Midbrain (tissue), 1 donor: Measurements from ENCODE around the gene KIAA0232.
"Not testable (repeated sequence)": the region's sequence is repeated elsewhere in the genome, so short reads cannot be mapped to it uniquely, and the experiment has no call there.

ENCODE experiments used
- DNase-seq: peaks from one replicate; lab custom pipeline; 2025; lab: John Stamatoyannopoulos, UW

KIAA0232 gene

DNA sequence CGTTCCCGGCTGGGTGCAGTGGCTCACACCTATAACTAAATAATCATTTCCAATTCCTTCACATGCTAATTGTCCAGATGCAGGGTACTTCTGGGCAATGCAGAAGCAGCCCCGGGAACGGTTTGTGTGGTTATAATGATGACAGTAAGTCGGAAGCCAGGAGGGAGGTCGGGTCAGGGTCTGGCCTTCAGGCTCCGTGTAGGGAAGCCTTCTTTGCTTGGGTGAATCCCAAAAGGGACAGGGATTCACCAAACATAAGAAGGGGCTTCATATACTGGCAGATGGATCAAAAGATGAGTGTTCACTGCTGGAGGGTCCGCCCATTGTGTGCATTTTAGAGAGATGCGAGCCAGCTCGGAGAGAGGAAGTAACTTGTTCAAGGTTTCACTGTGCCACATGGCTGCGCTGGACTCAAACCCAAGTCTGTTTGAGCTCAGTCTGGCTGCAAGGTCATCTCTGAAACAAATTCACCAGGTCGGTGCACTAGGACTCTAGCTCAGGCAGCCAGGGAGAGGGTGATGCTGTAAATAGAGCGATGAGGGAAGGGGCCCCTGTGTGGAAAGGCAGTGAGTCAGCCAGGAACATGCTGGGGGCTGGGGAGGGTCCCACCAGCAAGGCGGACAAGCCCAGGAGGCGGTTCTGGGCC is 4.8 kb upstream of the KIAA0232 start:
- no peak for DNase-seq

DNA sequence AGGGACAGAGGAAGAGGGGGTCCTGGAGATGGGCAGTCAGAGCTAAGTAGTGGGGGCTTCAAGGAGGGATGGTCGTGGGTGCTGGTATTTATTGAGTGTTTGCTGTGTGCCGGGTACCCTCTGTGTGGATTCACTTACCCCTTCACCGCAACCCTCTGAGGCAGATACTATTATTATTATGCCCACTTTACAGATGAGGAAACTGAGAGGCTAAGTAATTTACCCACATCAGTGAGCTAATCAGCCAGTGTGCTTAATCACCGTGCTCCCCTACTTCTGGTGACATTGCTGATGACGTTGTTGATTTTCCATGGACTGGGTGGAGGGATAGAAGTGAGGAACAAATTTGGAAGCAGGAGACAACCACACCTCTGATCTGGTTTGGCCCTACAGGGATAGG is 4.1 kb upstream of the KIAA0232 start:
- DNase-seq = no peak

DNA sequence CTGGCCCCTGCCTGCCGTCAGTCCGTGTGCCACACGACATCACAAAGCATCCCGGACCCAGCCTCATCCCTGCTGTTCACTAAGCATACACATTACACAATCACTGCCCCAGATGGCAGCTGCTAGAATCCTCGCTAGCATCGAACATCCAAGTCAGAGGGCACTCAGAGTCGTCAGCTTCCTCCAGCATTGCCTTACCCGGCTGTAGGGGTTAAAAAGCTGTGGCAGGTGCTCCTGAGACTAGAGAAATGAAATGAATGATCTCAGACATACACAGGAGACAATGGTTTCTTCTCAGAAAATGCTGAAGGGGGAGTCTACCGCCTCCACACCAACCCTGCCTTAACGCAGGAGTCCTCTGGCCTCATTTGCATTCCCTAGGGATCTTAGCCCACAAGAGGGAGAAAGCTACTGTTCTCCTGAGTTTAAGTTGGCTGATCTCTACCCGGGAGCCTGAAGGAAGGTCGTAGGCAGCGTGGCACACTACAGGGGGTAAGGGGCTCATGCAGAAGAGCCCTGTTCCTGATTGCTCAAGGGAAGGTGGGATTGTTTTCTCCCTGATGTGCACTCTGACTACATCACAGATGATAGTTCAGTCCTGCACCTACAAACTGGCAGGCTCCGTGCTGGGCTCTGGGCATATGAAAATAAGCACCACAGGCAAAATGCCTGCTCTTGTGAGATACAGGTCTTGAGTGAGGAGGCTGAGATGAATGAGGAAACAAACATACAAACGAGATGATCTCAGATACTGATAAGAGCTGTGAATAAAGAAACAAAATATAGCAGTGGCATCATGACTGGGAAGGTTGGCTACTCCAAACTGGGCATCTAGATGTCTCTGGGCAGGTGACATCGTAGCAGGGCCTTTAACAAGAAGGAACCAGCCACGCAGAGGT is 2.6 kb upstream of the KIAA0232 start:
- DNase-seq = peak; percentile 36

DNA sequence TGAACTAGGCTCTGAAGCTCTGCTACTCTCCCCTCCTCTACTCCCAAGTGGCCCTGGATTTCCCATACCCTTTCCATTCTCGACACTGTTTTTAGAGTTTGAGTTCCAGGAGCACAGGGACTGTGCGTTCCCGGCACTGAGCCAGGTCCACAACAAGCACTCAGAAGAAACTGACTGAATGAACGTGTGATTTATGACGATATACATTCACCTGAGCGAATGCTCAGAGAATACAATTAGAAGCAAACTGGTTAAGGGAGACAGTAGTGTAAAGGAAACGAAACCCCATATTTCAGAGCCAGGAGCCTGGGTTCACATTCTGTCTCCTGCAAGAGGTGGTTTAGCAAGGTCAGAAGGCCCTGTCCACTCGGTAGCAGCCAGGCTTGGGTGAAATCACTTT is 1.4 kb upstream of the KIAA0232 start:
- DNase-seq = no peak

DNA sequence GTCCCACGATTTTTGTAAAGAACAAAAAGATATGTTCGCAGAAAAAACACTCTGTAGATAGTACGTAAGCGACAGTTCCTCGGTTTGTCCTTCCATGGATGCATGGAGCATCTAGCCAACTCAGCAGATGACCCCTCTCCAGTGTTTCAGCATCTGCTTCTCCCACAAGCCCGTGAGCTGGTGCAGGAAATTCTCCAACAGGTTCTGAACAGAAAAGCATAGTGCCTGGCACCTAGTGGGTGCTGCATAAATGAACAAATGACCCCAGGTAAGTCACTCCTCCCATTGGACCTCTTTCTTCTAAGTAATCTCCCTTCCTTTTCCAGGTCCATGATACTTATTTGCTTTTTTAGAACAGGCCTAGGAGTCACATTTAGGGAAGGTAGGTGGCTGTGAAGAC is 966 bp upstream of the KIAA0232 start:
- DNase-seq = no peak

DNA sequence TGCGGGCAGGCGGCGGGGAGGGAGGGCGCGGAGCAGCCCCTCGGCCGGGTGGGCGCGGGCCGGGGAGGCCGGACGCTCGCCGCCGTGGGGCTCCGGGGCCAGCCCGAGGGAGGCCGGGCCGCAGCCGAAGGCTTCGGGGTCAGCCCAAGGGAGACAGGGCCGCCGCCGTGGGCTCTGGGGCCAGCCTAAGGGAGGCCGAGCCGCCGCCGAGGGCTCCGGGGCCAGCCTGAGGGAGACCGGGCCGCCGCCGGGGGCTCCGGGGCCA is 251 bp downstream of the KIAA0232 start:
- no peak for DNase-seq

DNA sequence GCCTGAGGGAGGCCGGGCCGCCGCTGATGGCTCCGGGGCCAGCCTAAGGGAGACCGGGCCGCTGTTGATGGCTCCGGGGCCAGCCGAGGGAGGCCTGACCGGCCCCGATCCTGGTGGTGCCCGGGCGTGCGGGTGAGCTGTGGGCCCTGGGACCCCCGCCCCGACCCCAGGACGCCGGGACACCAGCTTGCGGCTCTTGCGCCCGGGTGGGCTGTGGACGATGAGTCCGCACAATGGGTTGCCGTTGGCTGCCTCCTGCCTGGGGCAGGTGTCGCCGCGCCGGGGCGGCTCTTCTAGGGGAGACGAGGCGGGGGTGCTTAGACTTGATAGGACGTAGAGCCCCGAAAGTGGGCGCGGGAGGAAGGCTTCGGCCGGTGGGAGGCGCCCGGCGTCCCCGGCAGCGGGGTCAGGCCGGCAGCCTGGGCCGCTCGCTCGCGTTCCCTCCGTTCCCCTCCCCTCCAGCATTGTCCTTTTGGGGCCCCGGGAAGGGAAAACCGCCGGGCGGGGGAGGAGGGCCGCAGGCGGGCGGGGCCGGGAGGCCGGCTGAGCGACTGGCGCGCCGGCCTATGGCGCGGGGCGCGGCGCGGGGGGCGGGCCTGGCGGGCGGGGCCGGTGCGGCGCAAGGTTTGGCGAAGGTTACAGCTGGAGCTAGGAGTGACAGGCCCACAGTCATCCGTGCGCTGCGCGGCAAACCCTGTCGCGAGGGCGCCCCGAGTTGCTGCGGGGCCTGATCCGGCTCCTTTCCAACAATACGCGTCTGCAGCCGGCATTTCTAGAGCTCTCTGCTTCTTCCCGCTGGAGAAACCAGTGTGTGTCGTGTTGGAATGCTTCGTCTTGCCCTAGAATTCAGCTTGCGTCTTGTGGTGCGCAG is 819 bp downstream of the KIAA0232 start:
- peak; percentile 93 for DNase-seq

DNA sequence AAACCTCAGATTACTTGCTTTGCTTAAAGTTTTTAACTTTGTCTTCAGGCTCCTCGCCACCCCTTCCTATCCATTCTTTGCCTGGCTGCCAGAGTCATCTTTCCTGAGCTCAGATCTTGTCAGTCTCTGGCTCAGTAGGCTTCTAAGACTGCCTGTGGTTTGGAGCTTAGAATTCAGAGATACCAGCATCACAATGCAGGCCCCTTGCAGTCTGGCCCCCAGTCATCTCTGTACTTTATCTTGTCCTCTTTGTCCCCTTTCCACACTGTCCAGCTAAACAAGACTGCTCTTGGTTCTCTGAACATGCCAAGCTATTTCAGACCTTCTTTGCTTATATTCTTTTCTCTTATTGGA is 3.0 kb downstream of the KIAA0232 start:
- DNase-seq = no peak

DNA sequence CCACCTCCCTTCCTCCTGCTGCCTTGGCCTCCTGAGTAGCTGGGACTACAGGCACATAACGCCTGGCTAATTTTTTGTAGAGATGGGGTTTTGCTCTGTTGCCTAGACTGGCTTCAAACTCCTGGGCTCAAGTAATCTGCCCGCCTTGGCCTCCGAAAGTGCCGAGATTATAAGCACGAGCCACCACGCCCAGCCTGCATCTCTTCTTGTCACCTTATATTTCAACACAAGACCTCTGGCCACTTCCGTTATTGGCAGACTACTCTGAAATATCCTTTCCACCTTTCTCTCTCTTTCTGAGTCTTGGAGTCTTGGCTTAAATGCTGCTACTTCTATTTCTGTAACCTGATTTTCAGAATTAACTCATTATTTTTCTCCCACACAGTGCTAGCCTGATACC is 5.6 kb downstream of the KIAA0232 start:
- no peak for DNase-seq

DNA sequence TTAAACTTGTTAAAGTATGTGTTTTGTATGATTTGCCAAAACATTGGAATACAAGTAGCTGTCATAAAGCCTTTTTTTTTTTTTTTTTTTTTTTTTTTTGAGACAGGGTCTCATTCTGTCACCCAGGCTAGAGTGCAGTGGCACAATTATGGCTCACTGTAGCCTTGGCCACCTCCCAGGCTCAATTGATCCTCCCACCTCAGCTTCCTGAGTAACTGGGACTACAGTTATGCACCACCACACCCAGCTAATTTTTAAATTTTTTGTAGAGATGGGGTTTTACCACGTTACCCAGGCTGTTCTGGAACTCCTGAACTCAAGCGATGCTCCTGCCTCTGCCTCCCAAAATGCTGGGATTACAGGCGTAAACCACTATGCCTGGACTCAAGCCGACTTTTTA is 8.7 kb downstream of the KIAA0232 start:
- not testable (repeated sequence) for DNase-seq

DNA sequence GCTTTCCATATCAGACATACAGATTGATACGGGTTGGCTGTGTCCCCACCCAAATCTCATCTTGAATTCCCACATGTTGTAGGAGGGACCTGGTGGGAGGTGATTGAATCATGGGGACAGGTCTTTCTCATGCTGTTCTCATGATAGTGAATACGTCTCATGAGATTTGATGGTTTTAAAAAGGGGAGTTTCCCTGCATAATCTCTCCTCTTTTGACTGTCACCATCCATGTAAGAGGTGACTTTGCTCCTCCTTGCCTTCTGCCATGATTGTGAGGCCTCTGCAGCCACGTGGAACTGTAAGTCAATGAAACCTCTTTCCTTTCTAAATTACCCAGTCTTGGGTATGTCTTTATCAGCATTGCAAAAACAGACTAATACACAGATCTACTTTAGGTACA is 9.3 kb downstream of the KIAA0232 start:
- DNase-seq = not testable (repeated sequence)

DNA sequence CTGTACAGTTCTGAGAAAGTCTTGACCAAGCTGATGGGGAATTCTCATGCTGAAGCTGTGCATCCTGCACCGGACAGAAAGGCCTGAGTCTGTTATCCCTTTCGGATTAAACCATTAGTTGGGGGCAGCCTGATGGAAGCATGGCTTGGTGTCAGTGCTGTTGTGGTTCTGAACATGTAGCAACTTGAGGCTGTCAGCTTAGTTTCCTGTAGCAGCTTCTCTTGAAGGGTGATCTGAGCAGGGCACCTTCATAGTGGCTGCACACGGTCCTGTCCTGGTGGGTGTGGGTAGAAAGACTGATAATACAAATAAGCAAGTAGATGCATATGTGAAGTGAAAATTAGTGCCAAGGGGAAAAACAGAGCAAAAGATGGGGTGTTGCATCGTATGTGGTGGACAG is 11.7 kb downstream of the KIAA0232 start:
- DNase-seq = no peak

DNA sequence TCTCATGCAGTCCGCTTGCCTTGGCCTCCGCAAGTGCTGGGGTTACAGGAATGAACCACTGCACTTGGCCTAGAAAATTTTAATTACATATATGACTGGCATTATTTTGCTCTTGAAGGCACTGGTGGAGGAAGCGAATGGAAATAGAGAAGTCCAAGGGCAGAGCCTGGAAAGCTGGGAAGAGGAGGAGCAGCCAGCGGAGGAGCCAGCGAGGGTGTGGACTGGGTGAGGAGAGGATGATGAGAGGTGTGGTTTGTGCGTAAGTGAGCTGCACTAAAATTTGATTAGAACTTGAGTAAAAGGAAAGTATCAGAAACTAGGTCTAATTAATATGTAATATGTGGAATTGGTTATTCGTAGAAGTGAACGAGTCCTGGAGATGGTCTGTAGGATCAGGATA is 13.3 kb downstream of the KIAA0232 start:
- no peak for DNase-seq

DNA sequence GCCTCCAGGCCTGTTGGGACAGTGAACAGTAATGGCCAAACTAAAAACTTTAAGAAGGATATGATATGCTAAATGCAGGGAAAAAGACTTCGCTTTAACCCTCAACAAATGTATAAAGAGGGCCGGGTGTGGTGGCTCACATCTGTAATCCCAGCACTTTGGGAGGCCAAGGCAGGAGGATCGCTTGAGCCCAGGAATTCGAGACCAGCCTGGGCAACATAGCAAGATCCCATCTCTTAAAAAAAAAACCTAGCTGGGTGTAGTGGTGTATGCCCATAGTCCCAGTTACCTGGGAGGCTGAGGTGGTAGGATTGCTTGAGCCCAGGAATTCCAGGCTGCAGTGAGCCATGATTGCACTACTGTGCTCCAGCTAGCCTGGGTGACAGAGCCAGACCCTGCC is 14.8 kb downstream of the KIAA0232 start:
- DNase-seq = not testable (repeated sequence)

DNA sequence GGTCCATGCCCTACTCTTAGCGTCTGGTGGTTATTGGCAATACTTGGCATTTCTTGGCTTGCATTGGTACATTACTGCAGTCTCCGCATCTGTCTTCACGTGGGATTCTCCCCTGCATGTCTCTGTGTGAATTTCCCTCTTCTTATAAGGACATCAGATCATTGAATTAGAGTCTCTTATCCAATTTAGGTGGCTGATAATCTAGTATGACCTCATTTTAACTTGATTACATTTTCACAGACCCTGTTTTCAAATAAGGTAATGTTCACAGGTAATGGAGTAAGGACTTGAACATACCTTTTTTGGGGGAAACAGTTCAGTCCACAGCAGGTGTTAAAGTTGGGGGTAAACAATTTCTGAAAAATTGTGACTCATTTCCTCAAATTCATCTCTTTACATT is 16.6 kb downstream of the KIAA0232 start:
- DNase-seq = no peak

DNA sequence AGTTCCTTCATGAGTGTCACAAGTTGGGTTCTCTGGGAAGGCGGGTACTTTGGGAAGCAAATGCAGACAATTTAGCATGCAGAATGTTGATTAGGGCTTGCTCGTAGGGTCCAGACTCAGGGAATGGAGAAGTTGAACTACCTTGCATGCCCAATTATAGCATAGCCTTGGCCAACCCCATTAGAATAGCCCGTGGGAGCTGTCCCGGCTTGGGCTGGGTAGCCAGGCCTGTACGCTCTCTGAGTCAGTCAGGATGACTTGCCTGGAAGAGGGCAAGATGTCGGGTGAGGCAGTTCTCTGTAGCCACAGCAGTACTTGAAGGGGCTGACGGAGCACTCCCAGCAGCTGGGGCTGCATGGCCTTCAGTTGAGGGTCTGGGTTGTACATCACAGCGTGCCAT is 19.5 kb downstream of the KIAA0232 start:
- no peak for DNase-seq

DNA sequence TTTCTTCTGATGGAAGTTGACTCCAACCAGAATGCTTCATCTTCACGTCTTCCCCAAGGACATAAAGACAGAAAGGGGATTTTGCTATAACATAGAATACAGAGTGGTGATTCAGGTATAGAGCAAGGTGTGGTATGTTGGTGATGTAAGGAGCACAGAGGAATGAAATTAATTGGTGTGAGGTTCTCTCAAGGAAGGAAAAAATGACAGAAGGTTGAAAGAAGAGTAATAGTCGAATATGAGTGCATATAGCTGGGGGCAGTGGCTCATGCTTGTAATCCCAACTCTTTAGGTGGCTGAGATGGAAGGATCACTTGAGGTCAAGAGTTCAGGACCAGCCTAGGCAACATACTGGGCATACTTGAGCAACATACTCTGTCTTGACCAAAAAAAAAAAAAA is 20.1 kb downstream of the KIAA0232 start:
- DNase-seq = no peak

DNA sequence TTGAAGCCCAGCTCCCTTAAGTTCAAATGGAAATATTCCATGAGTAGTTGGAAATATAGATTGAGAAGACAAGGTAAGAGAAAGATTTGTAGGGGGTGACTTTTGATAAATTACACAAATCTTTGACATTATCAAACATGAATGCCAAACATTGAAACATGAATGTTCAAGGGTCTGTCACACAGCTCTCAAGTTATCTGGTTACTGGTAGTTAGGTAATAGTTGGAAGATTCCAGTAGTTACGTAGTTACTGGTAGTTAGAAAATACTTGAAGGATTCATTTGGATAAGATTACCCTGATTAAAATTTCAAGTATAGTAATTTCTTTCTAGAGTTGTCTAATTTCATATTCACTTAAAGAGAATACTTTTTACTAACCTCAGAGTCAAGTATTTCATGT is 20.7 kb downstream of the KIAA0232 start:
- no peak for DNase-seq

DNA sequence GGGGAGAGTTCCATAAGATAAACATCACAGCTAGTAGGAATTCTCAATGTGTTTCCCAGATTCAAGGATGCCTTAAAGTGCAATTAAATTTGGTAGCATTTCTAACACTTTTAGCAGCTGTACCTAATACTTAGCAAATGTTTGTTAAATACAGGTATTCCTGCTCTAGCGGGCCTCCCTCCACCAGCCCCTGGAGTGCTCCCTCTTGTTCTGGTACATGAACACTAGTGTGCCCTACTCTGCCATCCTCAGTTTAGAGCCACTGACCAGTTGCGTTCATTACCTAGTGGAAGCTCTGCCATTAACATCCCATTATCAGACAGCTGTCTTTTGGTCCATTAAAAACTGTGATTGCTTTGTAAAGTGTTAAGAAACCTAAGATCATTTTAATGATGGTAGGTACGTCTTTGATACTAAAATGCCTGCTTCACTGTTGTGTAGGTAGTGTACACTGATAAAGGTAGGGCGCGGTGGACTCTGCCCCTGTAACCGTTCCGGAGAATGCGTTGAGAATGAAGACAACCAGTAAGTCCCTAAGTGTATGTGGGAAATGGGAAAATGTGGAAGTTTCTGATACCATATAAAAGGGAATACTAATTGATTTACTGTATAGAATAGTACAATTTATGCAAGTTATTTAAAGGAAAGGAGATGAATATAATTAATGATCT is 21.7 kb downstream of the KIAA0232 start:
- DNase-seq = no peak

DNA sequence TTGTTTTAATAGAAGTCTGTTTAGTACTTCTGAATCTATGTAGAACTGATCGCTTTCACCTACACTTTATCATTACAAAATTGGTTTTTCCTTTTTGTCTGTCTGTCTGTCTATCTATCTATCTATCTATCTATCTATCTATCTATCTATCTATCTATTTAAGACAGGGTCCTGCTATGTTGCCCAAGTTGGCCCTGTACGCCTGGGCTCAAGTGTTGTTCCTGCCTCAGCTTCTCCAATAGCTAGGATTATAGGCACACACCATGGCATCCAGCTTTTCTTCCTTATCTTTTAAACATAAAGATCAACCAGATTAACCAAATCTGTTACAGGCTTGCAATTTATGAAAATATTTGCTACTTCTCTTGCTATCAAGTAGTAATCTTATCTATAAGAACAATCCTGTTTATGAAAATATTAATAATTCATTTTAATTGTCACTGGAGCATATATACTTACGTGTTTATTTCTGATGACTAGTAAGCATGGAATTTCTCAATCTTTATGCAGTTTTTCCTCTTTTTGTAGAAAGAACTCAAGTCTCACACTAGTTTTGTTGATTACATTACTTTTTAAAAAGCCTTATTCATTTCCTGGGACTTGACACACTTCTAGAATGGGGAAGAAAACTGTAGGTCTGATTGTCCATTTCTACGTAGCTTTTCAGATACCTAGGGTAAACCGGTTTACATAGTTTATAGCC is 24.5 kb downstream of the KIAA0232 start:
- no peak for DNase-seq

DNA sequence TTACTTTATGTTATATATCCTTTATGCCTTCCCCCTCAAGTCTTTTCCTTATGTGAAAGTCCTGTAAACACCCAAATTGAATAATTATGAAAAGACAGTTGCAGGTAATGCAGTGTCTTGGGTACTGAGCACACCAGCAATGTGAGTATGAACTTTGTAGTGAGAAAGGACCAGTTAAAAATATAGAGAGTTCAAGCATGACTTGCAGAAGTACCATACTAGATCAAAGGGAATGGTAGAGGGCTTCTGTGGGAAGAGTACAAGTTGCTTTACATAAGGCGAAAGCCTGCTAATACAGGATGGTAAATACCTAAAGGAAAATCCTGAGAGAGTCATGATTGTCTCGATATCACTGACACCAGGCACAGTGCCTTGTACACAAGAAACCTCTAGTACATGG is 25.7 kb downstream of the KIAA0232 start:
- no peak for DNase-seq

DNA sequence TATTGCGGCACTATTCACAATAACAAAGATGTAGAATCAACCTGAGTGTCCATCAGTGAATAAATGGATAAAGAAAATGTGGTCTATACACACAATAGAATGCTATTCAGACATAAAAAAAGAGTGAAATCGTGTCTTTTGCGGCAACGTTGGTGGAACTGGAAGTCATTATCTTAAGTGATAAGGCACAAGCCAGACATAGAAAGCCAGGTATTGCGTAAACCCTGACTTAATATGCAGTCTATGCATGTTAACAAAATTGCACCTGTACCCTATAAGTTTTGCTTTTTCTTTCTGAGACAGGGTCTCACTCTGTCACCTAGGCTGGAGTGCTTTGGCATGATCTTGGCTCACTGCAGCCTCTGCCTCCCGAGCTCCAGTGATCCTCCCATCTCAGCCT is 28.6 kb downstream of the KIAA0232 start:
- no peak for DNase-seq
